ENCODE data around the gene CCL3.

DNA sequence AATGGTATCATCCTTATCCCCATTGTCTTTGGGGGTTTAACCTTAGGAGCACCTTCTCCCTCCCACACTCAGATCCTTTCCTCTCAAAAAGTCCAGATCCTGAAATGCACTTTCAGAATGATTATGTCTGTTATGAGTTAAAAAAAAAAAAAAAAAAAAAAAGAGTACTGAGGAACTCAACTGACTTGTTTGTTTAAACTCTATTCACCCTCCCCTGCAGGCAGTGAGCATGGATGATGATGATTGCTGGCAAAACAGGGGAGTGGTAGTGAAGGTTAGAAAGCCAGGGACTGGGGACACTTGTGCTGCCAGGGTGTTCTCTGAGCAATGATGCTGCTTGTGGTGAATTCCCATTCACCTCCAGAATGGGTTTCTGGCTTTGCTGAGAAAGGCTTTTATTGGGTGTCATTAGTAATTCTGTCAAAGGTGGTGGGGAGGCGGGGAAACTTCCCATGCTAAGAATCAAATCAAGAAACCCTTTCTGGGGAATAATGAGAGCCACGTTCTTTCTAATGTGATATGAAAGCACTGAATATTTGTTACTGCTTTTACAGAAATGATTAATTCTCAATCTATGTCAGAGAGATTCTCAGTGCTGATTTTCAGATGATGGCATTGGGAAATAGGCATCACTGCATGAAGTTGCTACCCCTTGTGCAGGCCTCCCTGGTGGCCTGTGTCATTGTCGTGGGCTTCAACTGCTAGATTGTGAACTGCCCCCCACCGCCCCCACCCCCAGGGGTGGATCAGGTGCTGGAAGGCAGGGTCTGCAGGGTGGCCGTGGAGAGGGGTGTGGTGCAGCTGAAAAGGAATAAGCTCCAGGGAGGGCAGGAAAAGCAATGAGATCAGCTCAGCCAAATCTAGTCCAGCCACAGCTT is 27.8 kb upstream of the CCL3 start:
- TF ChIP-seq POLR2A (IDR thresholded peaks at IDR 0.05), result no peak
- TF ChIP-seq, protein P1, sequence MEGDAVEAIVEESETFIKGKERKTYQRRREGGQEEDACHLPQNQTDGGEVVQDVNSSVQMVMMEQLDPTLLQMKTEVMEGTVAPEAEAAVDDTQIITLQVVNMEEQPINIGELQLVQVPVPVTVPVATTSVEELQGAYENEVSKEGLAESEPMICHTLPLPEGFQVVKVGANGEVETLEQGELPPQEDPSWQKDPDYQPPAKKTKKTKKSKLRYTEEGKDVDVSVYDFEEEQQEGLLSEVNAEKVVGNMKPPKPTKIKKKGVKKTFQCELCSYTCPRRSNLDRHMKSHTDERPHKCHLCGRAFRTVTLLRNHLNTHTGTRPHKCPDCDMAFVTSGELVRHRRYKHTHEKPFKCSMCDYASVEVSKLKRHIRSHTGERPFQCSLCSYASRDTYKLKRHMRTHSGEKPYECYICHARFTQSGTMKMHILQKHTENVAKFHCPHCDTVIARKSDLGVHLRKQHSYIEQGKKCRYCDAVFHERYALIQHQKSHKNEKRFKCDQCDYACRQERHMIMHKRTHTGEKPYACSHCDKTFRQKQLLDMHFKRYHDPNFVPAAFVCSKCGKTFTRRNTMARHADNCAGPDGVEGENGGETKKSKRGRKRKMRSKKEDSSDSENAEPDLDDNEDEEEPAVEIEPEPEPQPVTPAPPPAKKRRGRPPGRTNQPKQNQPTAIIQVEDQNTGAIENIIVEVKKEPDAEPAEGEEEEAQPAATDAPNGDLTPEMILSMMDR (IDR thresholded peaks at IDR 0.05 in 4 of 5, conservative IDR thresholded peaks at IDR 0.05 in 1 of 5), result no peak
